ENCODE results near the gene FSD1. TPM values are rescaled to one million over a fixed set of nuclear protein-coding genes. Genes with fewer than 3 reads are reported as not detected.

The FSD1 gene
- total RNA-seq, 1 donor from 2014 or later = 1.5 TPM

DNA sequence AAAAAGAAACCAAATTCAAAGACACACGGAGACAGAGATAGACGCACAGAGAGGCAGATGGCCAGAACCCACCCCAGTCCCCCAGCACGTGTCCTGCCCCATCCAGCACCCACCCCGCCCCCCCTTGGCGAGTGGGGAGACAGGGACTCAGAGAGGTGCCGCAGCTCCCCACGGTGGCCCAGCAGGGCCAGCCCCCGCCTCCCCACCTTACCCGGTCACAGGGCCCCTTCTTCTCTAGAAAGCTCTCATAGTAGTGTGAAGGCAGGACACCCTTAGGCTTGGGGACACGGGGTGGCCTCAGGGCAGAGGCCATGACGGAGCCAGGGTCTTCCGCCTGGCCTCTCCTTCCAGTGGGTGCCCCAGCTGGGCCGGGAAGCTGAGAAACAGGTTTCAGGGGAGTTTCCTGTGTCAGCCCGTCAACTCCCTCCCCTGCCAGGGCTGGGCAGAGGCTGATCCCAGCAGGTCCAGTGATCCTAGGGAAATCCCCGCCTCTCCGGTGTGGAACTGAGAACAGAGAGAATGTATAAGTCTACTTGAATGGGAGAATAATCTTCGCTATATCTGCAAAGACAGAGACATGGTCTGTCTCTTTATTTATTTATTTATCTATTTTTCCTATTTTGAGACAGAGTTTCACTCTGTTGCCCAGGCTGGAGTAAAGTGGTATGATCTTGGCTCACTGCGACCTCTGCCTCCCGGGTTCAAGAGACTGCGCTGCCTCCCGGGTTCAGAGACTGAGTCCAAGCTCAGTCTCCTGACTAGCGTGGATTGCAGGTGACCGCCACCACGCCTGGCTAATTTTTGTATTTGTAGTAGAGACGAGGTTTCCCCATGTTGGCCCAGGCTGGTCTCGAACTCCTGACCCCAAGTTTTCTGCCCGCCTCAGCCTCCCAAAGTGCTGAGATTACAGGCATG lies 34.3 kb downstream of the FSD1 start, which contains the start of gene STAP2:
TSS of gene STAP2 (minus strand) at position 387 of the 915 bp plus-strand sequence. CDS start at position 313, 74 bp downstream.
- H3K27me3 ChIP-seq = no peaks in the 10 kb centered on the region
- ATAC-seq (peak; percentile 2), DNase-seq (peak; percentile 82)
- peaks cover 5% of the 10 kb centered on the region for H3K4me1 ChIP-seq
- H3K9me3 ChIP-seq = no peaks in the 10 kb centered on the region
- H3K4me3 ChIP-seq = peak within 1 kb of the TSS; percentile 54
- TF ChIP-seq, protein P1, sequence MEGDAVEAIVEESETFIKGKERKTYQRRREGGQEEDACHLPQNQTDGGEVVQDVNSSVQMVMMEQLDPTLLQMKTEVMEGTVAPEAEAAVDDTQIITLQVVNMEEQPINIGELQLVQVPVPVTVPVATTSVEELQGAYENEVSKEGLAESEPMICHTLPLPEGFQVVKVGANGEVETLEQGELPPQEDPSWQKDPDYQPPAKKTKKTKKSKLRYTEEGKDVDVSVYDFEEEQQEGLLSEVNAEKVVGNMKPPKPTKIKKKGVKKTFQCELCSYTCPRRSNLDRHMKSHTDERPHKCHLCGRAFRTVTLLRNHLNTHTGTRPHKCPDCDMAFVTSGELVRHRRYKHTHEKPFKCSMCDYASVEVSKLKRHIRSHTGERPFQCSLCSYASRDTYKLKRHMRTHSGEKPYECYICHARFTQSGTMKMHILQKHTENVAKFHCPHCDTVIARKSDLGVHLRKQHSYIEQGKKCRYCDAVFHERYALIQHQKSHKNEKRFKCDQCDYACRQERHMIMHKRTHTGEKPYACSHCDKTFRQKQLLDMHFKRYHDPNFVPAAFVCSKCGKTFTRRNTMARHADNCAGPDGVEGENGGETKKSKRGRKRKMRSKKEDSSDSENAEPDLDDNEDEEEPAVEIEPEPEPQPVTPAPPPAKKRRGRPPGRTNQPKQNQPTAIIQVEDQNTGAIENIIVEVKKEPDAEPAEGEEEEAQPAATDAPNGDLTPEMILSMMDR (IDR thresholded peaks at IDR 0.05) = no peak
- H3K36me3 ChIP-seq = no peaks in the 10 kb centered on the region
- intact Hi-C loops (cut with DNase I) = no loop called here
- H3K27ac ChIP-seq = peak within 1 kb of the TSS; percentile 75

DNA sequence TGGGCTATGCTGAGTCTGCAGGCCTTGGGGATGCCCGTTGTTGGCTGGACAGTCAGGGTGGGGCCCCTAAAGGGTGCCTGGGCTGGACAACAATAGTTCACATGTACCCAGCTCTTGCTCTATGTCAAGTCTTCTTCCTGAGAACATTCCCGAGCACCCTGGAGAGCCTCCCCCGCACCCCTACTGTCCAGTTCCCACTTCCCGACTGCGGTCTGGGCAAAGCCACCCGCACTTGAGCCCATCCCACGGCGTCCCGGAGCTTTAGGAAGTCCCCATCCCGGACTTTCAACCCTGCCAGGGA lies 37.9 kb downstream of the FSD1 start:
- peaks cover 12% of the 10 kb centered on the region for H3K4me1 ChIP-seq
- intact Hi-C loops (cut with DNase I) = no loop called here
- H3K27me3 ChIP-seq = no peaks in the 10 kb centered on the region
- no peak for DNase-seq
- H3K36me3 ChIP-seq = no peaks in the 10 kb centered on the region
- H3K27ac ChIP-seq = peak overlapping the region; percentile 88
- no peaks in the 10 kb centered on the region for H3K9me3 ChIP-seq
- ATAC-seq = peak; percentile 16
- peak overlapping the region; percentile 82 for H3K4me3 ChIP-seq
- TF ChIP-seq, protein P1 (IDR thresholded peaks at IDR 0.05) = no peak

DNA sequence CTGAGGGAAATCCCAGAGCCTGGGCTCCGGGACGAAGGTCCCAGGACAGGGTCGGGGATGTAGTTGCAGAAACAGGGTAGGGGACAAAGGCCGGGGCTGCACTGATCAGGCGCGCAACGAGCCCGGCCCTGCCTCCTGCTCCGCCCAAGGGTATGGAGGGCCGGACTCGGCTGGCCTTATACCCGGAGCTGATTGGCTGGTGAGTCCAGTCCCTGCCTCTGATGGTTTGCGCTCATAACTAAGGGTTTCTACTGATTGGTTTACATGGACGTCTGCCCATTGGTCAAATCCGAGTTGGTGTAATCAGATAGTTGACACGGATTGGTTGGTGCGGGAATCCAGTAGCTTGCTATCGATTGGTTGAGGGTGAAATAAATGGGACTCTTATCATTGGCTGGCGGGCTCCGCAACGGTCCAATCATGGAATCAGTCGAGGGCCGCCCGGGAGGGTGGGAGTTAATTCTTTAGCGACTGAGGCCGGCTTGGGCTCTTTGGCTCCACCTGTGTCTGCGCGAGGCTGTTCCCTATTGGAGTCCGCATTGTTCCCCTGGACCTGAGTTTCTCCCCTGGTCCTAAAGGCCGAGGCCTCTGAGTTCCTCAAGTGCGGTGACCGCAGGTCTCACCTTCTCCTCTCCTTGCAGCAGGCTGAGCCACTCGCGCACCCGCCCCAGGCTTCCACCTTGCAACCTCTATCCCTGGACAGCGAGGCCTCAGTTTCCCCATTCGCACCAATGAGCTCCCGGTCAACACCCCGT lies 38.4 kb downstream of the FSD1 start:
- H3K27ac ChIP-seq = peak overlapping the region; percentile 88
- ATAC-seq = peak; percentile 93
- H3K4me3 ChIP-seq = peak overlapping the region; percentile 82
- H3K9me3 ChIP-seq = no peaks in the 10 kb centered on the region
- H3K36me3 ChIP-seq = no peaks in the 10 kb centered on the region
- TF ChIP-seq, protein P1 (IDR thresholded peaks at IDR 0.05) = peak; percentile 38
- H3K27me3 ChIP-seq = no peaks in the 10 kb centered on the region
- H3K4me1 ChIP-seq = peaks cover 12% of the 10 kb centered on the region
- intact Hi-C loops (cut with DNase I) = no loop called here
- peak; percentile 96 for DNase-seq

DNA sequence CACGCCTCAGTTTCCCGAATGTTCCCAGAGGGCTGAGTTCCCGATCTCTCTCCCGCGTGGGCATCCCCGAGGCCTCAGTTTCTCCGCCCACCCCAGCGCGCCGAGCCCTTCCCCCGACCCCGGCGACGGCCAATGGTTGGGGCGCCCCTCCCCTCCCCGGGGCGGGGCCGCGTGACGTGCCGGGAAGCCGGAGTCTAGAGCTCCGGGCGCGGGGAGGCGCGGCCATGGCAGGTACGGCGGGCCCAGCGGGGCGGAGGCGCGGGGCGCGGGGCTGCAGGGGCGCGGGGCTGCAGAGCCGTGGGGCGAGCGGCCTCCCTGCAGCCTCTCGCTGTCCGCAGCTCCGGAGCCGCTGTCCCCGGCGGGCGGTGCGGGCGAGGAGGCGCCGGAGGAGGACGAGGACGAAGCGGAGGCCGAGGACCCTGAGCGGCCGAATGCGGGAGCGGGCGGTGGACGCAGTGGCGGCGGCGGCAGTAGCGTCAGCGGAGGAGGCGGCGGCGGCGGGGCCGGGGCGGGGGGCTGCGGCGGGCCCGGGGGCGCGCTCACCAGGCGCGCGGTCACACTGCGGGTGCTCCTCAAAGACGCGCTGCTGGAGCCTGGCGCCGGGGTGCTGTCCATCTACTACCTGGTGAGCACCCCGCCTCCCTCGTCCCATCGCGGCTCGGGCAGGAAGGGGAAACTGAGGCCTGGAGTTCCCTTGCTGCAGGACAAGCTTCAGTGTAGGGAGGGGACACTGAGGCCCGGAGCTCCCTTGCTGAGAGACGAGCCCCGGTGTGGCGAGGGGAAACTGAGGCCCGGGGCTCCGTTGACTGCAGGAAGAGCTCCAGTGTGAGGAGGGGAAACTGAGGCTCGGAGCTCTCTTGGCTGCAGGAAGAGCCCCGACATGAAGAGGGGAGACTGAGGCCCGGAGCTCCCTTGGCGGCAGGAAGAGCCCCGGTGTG lies 39.2 kb downstream of the FSD1 start, which contains the start of gene MPND:
TSS of gene MPND (plus strand) at position 193 of the 938 bp plus-strand sequence. CDS start at position 225, 32 bp downstream.
- no peaks in the 10 kb centered on the region for H3K36me3 ChIP-seq
- DNase-seq (peak; percentile 97), ATAC-seq (peak; percentile 86)
- H3K4me1 ChIP-seq = peaks cover 12% of the 10 kb centered on the region
- intact Hi-C loops (cut with DNase I) = no loop called here
- peak within 1 kb of the TSS; percentile 82 for H3K4me3 ChIP-seq
- H3K27ac ChIP-seq = peak within 1 kb of the TSS; percentile 88
- TF ChIP-seq, protein P1 (IDR thresholded peaks at IDR 0.05) = no peak
- no peaks in the 10 kb centered on the region for H3K9me3 ChIP-seq
- no peaks in the 10 kb centered on the region for H3K27me3 ChIP-seq
